GM04504 (cell line): Measurements from ENCODE around the gene PXMP2.
"Not testable (repeated sequence)": the region's sequence is repeated elsewhere in the genome, so short reads cannot be mapped to it uniquely, and the experiment has no call there.

ENCODE experiments used
- DNase-seq: peaks from one replicate; pipeline ENCODE4 v3.0.0-alpha.2; 2012; ENCODE audit warnings: low read depth

The PXMP2 gene

DNA sequence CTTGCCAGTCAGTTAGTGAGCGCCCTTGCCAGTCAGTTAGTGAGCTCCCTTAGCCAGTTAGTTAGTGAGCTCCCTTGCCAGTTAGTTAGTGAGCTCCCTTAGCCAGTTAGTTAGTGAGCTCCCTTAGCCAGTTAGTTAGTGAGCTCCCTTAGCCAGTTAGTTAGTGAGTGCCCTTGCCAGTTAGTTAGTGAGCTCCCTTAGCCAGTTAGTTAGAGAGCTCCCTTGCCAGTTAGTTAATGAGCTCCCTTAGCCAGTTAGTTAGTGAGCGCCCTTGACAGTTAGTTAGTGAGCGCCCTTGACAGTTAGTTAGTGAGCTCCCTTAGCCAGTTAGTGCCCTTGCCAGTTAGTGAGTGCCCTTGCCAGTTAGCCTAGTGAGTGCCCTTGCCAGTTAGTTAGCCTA lies 7.5 kb downstream of the PXMP2 start:
- not testable (repeated sequence) for DNase-seq

DNA sequence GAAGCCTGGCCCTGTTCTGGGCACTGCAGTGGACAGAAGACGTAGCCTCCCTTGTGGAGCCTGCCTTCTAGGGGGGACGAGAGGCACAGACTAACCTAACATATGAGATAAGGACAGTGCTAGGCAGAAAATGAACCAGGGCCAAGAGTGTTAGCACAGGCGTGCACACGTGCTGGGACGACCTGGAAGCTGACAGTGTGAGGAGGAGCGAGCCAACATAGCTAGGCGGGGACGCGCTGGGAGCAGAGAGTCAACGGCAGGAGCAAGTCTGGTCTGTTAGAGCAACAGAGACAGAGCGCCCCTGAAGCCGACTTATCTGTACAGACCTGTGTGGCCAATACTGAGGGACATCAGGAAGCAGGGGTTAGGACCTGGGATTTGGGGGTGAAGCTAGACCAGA lies 8.0 kb downstream of the PXMP2 start:
- no peak for DNase-seq

DNA sequence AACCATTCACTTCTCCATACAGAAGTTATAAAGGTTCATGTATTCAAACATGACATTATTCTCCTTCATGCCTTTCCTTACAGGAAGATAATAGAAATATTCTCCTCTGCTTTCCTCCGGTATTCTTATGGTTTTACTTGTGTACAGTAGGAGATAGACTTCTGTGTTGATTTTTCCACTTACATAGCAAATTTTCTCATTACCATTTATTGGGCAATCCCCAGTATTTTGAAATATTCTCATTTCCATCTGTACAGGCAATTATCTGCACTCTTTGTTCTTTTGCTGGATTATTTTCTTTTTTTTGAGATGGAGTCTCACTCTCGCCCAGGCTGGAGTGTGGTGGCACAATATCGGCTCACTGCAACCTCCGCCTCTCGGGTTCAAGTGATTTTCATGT lies 11.0 kb downstream of the PXMP2 start:
- no peak for DNase-seq

DNA sequence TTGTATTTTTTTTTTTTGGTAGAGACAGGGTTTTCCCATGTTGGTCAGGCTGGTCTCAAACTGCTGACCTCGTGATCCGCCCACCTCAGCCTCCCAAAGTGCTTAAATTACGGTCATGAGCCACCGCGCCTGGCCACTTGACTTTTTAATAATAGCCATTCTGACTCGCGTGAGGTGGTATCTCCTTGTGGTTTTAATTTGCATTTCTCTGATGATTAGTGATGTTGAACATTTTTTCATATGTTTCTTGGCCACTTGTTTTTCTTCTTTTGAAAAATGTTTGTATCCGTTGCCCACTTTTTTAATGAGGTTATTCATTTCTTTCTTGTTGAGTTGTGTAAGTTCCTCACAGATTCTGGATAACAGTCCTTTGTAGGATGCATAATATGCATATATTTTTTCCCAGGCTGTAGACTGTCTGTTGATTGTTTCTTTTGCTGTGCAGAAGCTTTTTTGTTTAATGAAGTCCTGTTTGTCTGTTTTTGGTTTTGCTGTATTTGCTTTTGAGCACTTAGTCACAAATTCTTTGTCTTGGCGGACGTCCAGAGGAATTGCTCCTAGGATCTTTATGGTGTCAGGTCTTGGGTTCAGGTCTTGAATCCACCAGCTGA lies 12.9 kb downstream of the PXMP2 start:
- DNase-seq = no peak

DNA sequence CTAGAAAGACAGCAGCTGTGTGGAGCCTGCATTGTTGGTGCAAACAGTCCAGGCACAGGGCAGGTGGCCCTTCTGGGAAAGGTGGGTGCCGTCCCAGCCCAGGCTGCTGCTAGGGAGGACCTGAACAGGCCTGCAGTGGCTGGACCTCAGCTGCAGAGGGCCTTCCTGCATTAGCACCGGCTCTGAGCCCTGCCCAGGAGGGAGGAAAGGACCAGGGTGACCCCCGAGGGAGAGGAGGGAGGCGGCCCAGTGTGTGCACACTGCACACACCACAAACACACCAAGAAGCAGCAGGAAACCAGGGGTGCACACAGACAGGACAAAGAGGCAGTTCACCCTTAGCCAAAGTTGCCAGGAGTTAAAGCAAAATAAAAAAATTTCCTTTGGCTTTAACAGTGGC lies 15.3 kb downstream of the PXMP2 start:
- DNase-seq = no peak

DNA sequence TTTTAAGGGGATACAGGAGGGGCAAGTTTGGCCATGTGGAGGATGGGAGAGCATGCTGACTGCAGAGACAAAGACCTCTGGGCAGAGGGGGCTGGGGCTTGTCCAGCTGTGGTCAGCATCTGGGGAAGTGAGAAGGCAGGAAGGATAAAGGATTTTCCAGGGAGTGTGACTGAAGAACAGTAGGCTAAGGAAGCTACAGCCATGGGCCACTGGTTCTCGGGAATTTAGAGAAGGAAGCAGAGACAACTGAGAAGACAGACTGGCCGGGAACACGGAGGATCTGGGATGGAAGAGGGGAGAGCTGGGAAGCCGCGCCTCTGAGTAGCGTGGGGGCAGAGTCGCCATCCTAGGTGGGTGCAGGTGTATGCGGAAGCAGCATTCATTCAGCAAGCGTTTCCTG lies 16.3 kb downstream of the PXMP2 start:
- DNase-seq = no peak

DNA sequence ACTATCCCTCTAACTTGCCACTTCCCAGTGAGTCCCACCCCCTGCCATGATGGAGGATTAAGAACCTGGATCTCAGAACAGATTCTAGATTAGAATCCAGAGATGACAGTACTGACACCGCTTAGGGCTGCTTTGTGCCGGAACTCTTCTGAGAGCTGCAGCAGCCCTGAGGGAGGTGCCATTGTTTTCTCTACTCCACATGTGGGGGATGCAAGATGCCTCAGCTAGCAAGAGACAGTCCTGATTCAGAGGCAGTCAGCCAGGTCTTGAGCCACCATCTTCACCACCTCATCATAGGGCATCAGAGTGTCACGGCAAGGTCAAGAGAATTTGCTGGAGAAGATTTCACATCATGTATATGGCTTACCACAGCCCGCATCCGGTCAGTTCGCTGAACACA lies 19.9 kb downstream of the PXMP2 start:
- DNase-seq = no peak

DNA sequence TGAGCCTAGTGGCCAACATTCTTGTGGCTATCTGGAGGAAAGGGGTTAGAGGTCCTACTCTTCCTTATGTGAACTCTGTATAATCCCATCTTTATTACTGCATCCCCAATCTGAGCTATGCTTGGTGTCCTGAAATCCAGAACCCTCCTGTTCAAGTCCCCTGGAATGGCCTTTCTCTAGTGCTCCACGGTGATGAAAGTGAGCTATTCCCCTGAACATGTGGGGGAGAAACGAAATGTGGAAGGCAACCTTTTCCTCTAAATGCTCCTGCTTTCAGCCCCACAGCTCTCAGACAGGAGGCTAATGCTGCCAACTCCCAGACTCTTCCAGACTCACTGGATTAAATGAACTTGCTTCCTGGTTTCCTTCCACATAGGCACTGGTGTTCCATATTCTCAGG lies 20.8 kb downstream of the PXMP2 start:
- DNase-seq = no peak

DNA sequence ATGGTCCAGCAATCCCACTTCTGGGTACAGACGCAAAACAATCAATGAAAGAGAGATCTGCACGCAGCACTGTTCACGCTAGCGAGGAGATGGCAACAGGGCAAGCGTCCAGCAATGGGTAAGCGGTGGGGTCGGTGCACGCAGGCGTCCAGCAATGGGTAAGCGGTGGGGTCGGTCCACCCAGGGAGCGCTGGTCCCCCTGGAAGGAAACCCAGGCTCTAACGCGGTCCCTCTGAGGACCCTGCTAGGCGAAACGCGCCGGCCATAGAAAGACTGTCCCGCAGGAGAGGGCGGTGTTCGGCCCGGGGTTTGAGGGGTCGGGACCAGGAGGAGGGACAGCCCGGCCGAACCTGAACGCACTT lies 22.6 kb downstream of the PXMP2 start:
- no peak for DNase-seq

DNA sequence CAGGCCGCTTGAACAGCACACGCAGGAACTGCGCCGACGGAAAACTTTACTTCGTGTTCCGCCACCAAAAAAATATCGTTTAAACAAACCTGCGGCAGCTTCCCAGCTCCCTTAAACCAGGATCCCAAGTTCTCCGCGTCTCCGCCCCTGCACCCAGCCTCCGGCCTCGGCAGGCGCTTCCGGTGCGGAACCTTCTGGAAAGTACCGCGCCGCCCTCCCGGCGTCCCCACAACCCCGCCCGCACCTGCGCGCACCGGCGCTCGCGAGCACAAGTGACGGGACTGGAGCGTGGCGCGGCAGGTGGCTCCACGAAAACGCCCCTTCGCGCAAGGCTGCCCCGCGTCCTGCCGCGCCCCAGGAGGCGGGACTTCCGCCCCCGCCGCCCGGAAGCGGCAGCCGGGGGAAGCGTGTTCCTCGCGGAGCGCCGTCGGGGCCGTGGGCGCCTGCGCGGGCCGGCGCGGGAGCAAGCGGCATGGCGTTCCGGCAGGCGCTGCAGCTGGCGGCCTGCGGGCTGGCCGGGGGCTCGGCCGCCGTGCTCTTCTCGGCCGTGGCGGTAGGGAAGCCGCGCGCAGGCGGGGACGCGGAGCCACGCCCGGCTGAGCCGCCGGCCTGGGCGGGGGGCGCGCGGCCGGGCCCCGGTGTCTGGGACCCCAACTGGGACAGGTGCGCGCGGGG lies 23.2 kb downstream of the PXMP2 start, which contains the start of gene PGAM5:
Gene PGAM5 (plus strand): TSS at position 438 of the 675 bp plus-strand sequence. CDS start 35 bp downstream, at position 473.
- DNase-seq = peak; percentile 59

DNA sequence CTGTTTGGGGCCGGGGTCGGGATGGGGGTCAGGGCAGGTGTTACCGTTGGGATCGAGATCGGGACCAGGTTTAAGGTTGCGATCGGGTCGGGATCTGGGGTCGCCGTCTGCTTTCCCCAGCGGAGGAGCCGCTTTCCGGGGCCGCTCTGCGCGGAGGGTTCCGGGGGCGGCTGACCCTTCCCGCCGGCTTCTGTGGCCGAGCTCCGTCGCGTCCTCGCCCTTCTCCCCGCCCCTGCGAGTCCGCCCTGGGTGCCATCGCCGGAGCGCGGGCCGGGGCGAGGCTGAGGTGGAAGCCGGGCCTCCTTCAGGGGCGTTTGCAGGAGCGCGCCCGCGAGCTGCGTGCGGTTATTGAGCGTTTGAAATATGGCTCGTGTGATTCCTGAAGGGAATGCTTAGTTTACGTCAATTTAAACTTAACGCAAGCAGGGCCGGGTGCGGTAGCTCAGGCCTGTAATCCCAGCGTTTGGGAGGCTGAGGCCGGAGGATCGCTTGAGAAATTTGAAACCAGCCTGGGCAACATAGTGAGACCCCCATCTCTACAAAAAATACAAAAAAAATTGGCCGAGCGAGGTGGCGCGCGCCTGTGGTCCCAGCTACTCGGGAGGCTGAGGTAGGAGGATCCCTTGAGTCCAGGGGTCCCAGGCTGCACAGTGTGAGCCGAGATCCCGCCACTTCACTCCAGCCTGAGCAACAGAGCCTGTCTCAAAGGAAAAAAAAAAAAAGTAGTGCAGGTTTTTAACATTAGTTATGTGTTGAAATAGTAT lies 23.9 kb downstream of the PXMP2 start:
- no peak for DNase-seq

DNA sequence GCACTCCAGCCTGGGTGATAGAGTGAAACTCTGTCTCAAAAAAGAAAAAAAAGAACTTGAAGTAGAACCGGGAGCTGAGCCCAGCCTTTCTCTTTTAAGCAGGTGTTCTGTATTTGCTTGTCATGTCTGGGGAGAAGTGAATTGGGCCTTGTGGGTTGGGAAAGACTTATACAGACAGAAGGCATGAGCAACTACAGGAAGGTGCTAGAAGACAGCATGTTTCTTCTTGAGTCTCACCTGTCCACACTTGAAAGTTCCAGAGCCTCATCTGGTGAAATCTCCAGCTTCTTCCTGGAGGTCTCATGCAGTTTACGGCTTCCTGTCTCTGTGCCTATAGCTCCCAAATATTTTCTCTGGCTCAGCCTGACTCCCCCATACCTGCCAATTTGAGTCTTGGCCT lies 25.7 kb downstream of the PXMP2 start:
- no peak for DNase-seq

DNA sequence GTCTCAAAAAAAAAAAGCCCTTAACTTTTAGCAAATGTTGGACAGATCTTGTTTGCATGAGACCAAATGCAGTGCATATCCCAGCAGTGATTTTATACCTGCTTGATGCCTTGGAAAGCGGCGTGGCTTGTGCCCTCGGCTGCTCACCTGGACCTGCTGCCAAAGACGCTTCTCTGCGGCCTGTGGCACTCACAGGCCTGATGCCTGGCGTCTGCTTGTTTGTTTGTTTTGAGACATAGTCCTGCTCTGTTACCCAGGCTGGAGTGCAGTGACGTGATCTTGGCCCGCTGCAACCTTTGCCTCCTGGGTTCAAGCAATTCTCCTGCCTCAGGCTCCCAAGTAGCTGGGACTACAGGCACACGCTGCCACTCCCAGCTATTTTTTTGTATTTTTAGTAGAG lies 28.5 kb downstream of the PXMP2 start:
- no peak for DNase-seq

DNA sequence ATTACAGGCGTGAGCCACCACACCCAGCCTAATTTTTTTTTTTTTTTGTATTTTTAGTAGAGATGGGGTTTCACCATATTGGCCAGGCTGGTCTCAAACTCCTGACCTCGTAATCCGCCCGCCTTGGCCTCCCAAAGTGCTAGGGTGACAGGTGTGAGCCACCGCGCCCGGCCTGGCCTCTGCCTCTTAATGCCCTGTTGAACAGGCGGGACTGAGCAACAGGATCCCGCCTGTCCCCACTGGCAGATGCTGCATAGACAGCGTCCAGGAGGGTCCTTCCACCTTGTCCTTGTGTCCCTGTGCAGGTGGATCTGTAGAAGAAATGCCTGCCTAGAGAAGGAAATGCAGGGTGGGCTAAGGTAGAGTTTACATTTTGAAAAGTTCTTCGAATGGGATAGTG lies 29.0 kb downstream of the PXMP2 start:
- DNase-seq = no peak

DNA sequence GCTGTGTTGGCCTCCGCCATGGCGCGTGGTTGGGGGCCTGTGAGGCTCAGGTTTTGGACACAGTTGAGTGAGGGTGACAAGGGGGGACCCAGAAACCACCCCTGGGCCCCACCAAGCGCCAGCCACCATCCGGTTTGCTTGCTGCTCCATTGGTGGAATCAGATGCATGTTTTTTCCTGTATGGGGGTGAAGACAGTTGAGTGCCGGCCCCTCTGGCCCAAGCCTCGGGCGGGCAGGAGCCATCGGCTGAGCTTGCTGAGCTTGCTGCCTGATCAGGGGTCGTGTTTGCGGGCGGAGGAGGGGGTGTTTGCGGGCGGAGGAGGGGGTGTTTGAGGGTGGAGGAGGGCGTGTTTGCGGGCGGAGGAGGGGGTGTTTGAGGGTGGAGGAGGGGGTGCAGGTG lies 29.6 kb downstream of the PXMP2 start:
- DNase-seq = no peak

DNA sequence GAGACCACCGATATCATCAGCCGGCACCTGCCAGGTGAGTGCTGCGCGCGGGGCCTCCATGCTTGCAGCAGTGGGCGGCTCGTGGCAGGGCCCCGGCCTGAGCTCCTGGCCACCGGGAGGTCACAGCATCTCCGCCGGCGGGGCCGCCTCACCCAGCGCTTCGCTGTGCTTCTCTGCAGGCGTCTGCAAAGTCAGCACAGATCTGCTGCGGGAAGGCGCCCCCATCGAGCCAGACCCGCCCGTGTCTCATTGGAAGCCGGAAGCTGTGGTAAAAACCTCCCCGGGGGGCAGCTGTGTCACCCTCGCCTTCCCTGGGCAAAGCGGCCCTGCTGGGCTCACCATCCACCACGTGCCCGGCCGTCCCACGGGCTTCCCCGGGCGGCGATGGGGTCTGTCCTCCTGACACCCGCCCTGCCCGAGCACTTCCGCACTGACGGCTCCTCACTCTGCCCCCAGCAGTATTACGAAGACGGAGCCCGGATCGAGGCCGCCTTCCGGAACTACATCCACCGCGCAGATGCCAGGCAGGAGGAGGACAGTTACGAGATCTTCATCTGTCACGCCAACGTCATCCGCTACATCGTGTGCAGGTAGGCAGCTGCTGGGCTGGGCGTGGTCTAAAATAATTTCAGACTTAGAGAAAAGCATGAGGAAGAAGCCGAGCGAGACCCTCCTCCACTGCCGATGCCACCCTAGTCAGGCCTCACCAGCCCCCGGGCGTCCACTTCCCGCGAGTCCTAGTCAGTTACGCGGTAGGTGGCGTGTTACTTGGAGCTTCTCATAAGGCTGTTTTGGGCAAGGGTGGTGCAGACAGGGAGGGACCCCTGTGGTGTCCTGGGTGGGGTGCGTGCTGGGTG lies 30.4 kb downstream of the PXMP2 start:
- DNase-seq = no peak

DNA sequence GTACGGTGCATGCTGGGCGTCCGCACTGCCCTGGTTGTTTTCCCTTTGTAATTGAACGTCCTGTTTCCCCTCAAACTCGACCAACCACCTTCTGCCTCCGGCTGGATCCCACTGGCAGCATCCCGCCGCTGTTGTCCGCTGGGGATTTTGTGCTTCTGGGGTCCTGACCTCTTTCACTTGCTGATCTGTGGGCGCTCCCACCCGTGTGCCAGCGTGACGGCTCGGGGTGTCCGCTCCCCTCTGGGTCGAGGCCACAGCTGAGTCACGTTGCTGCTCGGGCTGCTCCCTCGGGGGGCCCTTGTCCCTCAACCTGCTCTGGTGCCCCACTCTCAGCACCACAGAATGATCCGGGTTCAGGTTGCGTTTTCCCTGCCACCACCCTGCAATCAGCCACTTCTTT lies 31.3 kb downstream of the PXMP2 start:
- no peak for DNase-seq

DNA sequence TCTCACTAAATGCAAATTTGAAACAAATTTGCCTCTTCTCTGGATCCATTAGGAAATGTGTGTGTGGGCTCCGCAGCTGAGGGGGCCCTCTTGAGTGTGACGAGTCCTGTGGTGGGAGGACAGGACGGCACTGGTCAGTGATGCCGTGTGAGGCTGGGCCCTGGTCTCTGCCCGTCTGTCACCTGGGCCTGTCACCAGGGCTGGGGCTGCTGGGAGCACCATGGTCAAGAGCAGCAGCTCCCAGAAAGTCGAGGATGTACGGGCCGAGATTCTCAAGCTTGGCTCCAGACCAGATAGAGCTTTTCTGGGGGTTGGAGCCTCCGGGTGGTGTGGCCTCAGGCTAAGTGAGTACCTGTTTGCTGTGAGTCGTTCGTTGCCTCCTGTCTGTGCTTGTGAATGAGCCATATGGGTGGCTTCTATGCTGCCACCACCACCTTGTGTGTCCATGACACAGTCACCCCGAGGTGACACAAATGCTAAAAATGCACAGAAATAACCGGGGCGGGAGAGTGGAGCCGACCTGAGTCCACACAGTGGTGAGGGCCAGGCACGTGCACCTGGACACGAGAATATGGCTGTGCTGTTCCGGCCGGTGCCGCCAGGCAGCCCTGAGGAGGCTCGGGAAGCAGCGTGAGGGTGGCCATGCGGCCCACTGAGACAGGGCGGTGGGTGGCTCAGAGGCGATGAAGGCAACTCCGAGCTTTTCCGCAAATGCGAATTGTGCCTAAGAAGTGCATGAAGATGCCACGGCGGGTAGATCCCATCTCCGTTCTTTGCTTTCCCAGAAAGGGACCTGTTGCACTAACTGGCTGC lies 32.0 kb downstream of the PXMP2 start:
- DNase-seq = no peak

DNA sequence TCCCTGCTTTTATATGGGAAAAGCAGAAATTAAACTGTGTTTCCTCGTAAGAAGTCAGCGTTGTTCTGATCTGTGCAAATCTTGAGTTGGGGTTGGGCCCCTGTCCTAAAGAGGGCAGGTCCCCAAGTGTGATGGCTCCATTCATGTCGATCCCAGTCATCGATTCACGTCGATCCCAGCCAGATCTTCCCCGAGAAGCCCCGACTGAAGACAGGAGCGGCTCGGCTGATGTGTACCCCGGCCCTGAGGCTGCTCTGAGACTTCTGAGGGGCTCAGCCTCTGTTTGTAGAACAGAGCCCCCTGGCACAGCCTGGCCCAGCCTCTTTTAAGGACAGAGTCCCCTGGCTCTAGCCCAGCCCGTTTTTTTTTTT lies 32.6 kb downstream of the PXMP2 start:
- DNase-seq = no peak

DNA sequence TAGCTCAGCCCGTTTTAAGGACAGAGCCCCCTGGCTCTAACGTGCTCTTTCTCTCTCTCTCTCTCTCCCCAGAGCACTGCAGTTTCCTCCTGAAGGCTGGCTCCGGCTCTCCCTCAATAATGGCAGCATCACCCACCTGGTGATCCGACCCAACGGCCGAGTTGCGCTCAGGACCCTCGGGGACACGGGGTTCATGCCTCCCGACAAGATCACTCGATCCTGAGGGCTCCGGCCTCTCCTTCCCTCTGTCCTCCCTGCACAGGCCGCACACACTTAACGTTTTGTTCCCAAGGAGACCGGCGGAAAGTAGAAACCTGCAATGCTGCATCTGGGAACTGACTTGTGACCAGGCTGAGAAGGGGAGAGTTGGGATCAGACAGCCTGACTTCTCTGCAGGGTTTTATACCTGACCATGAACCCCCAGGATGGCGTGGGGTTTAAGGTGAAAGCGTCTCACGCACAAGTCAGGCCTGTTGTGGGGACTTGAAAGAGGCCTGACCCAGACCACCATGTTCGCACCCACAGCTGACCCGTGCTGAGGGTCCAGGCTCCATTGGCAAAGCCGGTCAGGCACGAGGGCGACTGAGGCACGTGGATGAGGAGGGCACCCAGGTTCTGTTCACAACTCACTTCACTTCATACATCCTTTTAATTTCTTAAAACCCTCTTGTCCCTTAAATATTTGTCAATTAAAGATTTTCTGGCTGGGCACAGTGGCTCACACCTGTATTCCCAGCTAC lies 33.4 kb downstream of the PXMP2 start:
- DNase-seq = no peak
